Liver (tissue), 9 donors: ENCODE results near the gene VWF. TPM values are rescaled to one million over a fixed set of nuclear protein-coding genes. Genes with fewer than 3 reads are reported as not detected.

Source experiments
- DNase-seq: peaks from one replicate; pipeline ENCODE4 v3.0.0-alpha.2; 2017; ENCODE audit warnings: low spot score
- H3K27ac ChIP-seq, 2 donors: one replicate each; pipeline ENCODE4 v1.7.0; 2013; ENCODE audit warnings: inconsistent platforms in 2 of 2, low read length in 2 of 2, control low read depth in 1 of 2, low read depth in 1 of 2, mild to moderate bottlenecking in 1 of 2
- H3K27me3 ChIP-seq, 4 donors: one replicate each; pipeline versions ENCODE4 v1.6.1 to v1.7.0; 2013; ENCODE audit warnings: low read length in 3 of 4, inconsistent platforms in 1 of 4, mild to moderate bottlenecking in 1 of 4, moderate library complexity in 1 of 4; ENCODE audit not compliant: control insufficient read depth in 4 of 4, insufficient read depth in 4 of 4
- H3K36me3 ChIP-seq, 4 donors: one replicate each; pipeline versions ENCODE4 v1.6.1 to v1.7.0; 2013; ENCODE audit warnings: low read length in 3 of 4, mild to moderate bottlenecking in 3 of 4, low read depth in 1 of 4, moderate library complexity in 1 of 4; ENCODE audit not compliant: control insufficient read depth in 4 of 4, insufficient read depth in 3 of 4
- H3K4me1 ChIP-seq, 4 donors: one replicate each; pipeline versions ENCODE4 v1.6.1 to v1.7.0; 2013; ENCODE audit warnings: low read length in 3 of 4, mild to moderate bottlenecking in 3 of 4, moderate library complexity in 1 of 4; ENCODE audit not compliant: control insufficient read depth in 4 of 4, insufficient read depth in 4 of 4
- H3K4me3 ChIP-seq, 3 donors: one replicate each; pipeline versions ENCODE4 v1.6.1 to v1.7.0; 2013; ENCODE audit warnings: low read length in 3 of 3, control low read depth in 1 of 3, low read depth in 1 of 3, mild to moderate bottlenecking in 1 of 3
- H3K9ac ChIP-seq, 2 donors: one replicate each; pipeline ENCODE4 v1.7.0; 2013; ENCODE audit warnings: low read length in 2 of 2, mild to moderate bottlenecking in 2 of 2, moderate library complexity in 2 of 2, control low read depth in 1 of 2, low read depth in 1 of 2
- H3K9me3 ChIP-seq, 4 donors: one replicate each; pipeline versions ENCODE4 v1.6.1 to v1.7.0; 2013; ENCODE audit warnings: low read length in 3 of 4; ENCODE audit not compliant: control insufficient read depth in 4 of 4
- ATF3 ChIP-seq: IDR thresholded peaks from 2 replicates; pipeline ENCODE4 v1.6.1; 2016; ENCODE audit warnings: antibody characterized with exemption
- CTCF ChIP-seq: fragments of 150-350 bp; IDR thresholded peaks from 2 replicates; pipeline ENCODE4 v1.5.1; 2017; ENCODE audit warnings: improper control_type of control experiment, low read depth, low read length; ENCODE audit not compliant: missing input control
- EGR1 ChIP-seq, 2 donors: IDR thresholded peaks; 2 replicates each; pipeline ENCODE4 v1.6.1; 2016 to 2018; ENCODE audit warnings: antibody characterized with exemption in 2 of 2, low read depth in 2 of 2
- FOXA1 ChIP-seq: IDR thresholded peaks from 2 replicates; pipeline ENCODE4 v1.6.1; 2016; ENCODE audit warnings: antibody characterized with exemption
- FOXA2 ChIP-seq: IDR thresholded peaks from 2 replicates; pipeline ENCODE4 v1.6.1; 2016; ENCODE audit warnings: antibody characterized with exemption
- GABPA ChIP-seq, 2 donors: IDR thresholded peaks in 1 of 2; conservative IDR thresholded peaks in 1 of 2; 2 replicates each; pipeline ENCODE4 v1.6.1; 2016; ENCODE audit warnings: antibody characterized with exemption in 2 of 2, mild to moderate bottlenecking in 1 of 2, moderate library complexity in 1 of 2
- HNF4A ChIP-seq, 2 donors: conservative IDR thresholded peaks; 2 replicates each; pipeline ENCODE4 v1.6.1; 2016; ENCODE audit warnings: antibody characterized with exemption in 2 of 2, mild to moderate bottlenecking in 2 of 2
- HNF4G ChIP-seq: IDR thresholded peaks from 2 replicates; pipeline ENCODE4 v1.6.1; 2016; ENCODE audit warnings: antibody characterized with exemption
- JUND ChIP-seq, 2 donors: IDR thresholded peaks; 2 replicates each; pipeline ENCODE4 v1.6.1; 2016; ENCODE audit warnings: antibody characterized with exemption in 2 of 2
- MAX ChIP-seq: IDR thresholded peaks from 2 replicates; pipeline ENCODE4 v1.6.1; 2016; ENCODE audit warnings: antibody characterized with exemption
- NR2F2 ChIP-seq: IDR thresholded peaks from 2 replicates; pipeline ENCODE4 v1.6.1; 2016; ENCODE audit warnings: antibody characterized with exemption
- RAD21 ChIP-seq, 2 donors: IDR thresholded peaks; 2 replicates each; pipeline ENCODE4 v1.6.1; 2016; ENCODE audit warnings: antibody characterized with exemption in 2 of 2, mild to moderate bottlenecking in 2 of 2
- REST ChIP-seq: IDR thresholded peaks from 2 replicates; pipeline ENCODE4 v1.6.1; 2016; ENCODE audit warnings: antibody characterized with exemption, mild to moderate bottlenecking
- RXRA ChIP-seq, 2 donors: IDR thresholded peaks; 2 replicates each; pipeline ENCODE4 v1.6.1; 2017 to 2018; ENCODE audit warnings: antibody characterized with exemption in 2 of 2, mild to moderate bottlenecking in 1 of 2
- SP1 ChIP-seq: IDR thresholded peaks from 2 replicates; pipeline ENCODE4 v1.6.1; 2018; ENCODE audit warnings: antibody characterized with exemption, mild to moderate bottlenecking
- TAF1 ChIP-seq: conservative IDR thresholded peaks from 2 replicates; pipeline ENCODE4 v1.6.1; 2016; ENCODE audit warnings: antibody characterized with exemption, mild to moderate bottlenecking
- YY1 ChIP-seq: IDR thresholded peaks from 2 replicates; pipeline ENCODE4 v1.6.1; 2016; ENCODE audit warnings: antibody characterized with exemption, mild to moderate bottlenecking
- WGBS: extraction: QIAGEN DNeasy Blood & Tissue Kit; methylation state at CpG from one replicate; pipeline ENCODE4 v1.1.7; 2013; 5-methylcytosine and 5-hydroxymethylcytosine counted together
- polyA plus RNA-seq, 2 donors: library from polyadenylated mRNA; stranded (reverse) in 1 of 2; unstranded in 1 of 2; fragments of 200-250 nt in 1 of 2; fragments of >200 nt in 1 of 2; fragmentation: Nextera tagmentation in 1 of 2; extraction: Ambion mirVana in 1 of 2; gene quantifications; one replicate each; pipeline versions ENCODE4 v1.2.1 to v1.2.3, GENCODE V29; 2013 to 2015
- total RNA-seq, 2 donors: library from RNA; depleted of rRNA; stranded (reverse); fragments of >200 nt; gene quantifications; one replicate each; pipeline ENCODE4 v1.2.3, GENCODE V29; 2014
- donor health status: healthy.
- donor health status: healthy.
- donor health status: healthy.
- donor health status: healthy.
- donor health status: healthy.

The VWF gene
- total and polyA plus RNA-seq, 4 donors: 2.1 to 10.8 (median 4.0) TPM

- WGBS: 58% methylated on average over 5 of the region's 5 CpGs
- Histone ChIP-seq H3K27me3 (no peaks in the 10 kb centered on the region), H3K27ac (no peak overlapping the region), H3K4me3 (no peak overlapping the region), H3K36me3 (no peaks in the 10 kb centered on the region), H3K9me3 (no peaks in the 10 kb centered on the region), H3K4me1 (no peaks in the 10 kb centered on the region), H3K9ac (no peak overlapping the region)
- no peak for DNase-seq
- TF ChIP-seq GABPA (IDR thresholded peaks at IDR 0.05 in 1 of 2, conservative IDR thresholded peaks at IDR 0.05 in 1 of 2) (no peak), TAF1 (no peak), SP1 (no peak), RXRA (IDR thresholded peaks at IDR 0.05) (no peak), MAX (no peak), REST (no peak), HNF4G (no peak), YY1 (no peak), CTCF (no peak), FOXA1 (no peak), JUND (IDR thresholded peaks at IDR 0.05) (no peak), HNF4A (conservative IDR thresholded peaks at IDR 0.05) (no peak), FOXA2 (no peak), EGR1 (IDR thresholded peaks at IDR 0.05; ENCODE audit: low read depth in 2 of 2) (no peak), ATF3 (no peak), NR2F2 (no peak)
Observed at GRCh38 chr12:6146951-6147350, 22.5 kb upstream of the VWF start.

GRCh38 chr12:6146509-6146908 is 22.0 kb upstream of the VWF start:
- DNase-seq: no peak
- H3K9me3 ChIP-seq: no peaks in the 10 kb centered on the region
- no peaks in the 10 kb centered on the region for H3K4me1 ChIP-seq
- H3K4me3 ChIP-seq: no peak overlapping the region
- no peak overlapping the region for H3K9ac ChIP-seq
- no peak overlapping the region for H3K27ac ChIP-seq
- WGBS: 97% methylated on average over 7 of the region's 7 CpGs
- H3K27me3 ChIP-seq: no peaks in the 10 kb centered on the region
- no peaks in the 10 kb centered on the region for H3K36me3 ChIP-seq
- TF ChIP-seq HNF4G: no peak
- TF ChIP-seq MAX: no peak
- TF ChIP-seq FOXA2: no peak
- TF ChIP-seq CTCF: no peak
- no peak for TF ChIP-seq ATF3
- no peak for TF ChIP-seq RXRA (IDR thresholded peaks at IDR 0.05)
- no peak for TF ChIP-seq GABPA (IDR thresholded peaks at IDR 0.05 in 1 of 2, conservative IDR thresholded peaks at IDR 0.05 in 1 of 2)
- TF ChIP-seq REST: no peak
- TF ChIP-seq SP1: no peak
- no peak for TF ChIP-seq RAD21 (IDR thresholded peaks at IDR 0.05)
- TF ChIP-seq NR2F2: no peak
- no peak for TF ChIP-seq TAF1
- no peak for TF ChIP-seq HNF4A (conservative IDR thresholded peaks at IDR 0.05)
- no peak for TF ChIP-seq YY1
- TF ChIP-seq JUND (IDR thresholded peaks at IDR 0.05): no peak
- no peak for TF ChIP-seq EGR1 (IDR thresholded peaks at IDR 0.05; ENCODE audit: low read depth in 2 of 2)
